ENCODE measurements around the gene MYO1E. TPM values are rescaled to one million over a fixed set of nuclear protein-coding genes. Genes with fewer than 3 reads are reported as not detected.
"Not testable (repeated sequence)": the region's sequence is repeated elsewhere in the genome, so short reads cannot be mapped to it uniquely, and the experiment has no call there.

MYO1E gene
- total RNA-seq, 1 experiment from 2014 or later, result 117 TPM

DNA sequence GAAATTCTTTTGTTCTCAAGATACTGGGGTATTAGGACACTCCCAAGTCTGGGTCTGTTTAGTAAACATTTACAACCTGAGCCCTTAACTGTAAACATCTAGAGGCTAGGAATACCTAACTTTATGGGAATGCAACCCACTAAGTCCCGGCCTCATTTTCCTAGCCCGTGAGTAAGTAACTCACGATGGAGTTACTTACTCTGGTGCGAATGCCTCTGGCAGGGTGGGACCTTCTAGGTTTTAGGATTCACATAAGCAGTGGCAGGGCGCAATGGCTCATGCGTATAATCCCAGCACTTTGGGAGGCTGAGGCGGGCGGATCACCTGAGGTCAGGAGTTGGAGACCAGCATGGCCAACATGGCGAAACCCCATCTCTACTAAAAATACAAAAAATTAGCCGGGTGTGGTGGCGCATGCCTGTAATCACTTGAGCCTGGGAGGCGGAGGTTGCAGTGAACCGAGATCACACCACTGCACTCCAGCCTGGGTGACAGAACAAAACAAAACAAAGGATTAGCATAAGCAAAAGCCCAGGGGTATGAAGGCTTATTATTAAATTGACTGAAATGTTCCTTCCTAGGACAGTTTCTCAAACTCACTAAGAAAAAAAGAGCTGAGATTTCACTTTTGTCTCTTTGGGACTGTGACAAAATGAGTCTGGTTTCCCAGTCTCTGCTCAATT, 14.7 kb upstream of the MYO1E start:
- DNase-seq (ENCODE audit: low read depth), result not testable (repeated sequence)

DNA sequence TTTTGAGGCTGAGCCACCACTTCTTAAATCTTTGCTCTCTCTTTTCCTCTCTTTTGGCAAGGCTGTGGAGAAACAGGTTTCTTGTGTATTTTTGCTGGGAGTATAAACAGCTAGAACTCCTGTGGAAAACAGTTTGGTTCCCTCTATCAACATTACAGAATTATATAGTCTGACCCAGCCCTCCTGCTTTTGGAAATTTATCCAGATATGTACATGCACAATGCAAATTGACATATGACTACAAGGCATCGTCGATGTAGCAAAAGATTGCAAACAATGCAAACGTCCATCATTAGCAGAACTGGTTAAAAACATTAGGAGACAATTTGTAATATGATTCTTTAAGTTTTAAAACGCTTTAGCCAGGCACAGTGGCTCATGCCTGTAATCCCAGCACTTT, 12.5 kb upstream of the MYO1E start:
- no peak for DNase-seq (ENCODE audit: low read depth)

DNA sequence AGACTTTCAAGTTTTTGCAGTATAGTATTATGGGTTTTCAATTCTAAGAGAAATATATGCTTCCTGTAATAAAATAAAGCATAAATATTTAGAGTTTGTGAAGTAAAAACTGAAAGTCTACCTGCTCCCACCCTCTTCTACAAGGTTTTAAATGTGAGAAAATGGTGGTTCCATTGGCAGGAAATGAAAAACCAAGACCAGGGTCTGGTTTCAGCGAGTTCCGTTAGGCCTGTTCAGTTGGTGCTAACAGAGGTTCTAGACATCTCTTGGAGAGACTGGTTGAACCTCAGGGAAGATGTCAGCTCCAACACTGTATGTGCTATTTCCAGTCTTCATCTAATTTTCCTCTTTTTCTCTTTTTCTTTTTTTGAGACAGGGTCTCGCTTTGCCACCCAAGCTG, 11.8 kb upstream of the MYO1E start:
- DNase-seq (ENCODE audit: low read depth), result no peak

DNA sequence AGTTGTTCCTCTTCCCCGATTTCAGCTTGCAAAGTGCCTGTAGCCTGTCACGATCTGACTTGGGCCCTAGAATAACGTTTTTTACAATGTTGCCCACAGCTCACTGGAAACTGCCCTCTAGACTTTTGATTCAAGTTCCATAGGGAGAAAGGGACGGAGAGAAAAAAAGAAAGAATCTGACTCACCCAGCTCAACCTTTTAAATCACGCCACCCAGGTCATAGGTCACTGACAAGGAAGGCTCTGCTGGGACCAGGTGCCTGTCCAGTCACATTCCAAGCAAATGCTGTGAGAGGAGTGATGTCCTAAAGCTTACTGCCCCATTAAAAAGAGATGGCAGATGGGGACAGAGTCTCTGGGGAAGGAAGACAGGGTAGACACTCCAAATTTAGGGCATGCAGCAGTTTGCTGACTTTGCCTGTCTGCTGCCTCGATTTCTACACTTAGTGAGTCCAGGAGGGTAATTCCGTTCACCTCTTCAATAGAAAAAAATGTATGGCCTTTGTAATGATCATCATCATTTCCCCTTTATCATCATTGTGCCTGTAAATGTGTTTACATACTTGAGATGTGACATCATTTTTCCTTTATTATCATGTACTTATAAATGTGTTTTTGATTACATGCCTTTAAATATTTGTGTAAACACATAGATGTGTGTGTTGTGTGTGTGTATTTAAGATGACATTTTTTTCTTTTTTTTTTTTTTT, 8.4 kb upstream of the MYO1E start:
- no peak for DNase-seq (ENCODE audit: low read depth)

DNA sequence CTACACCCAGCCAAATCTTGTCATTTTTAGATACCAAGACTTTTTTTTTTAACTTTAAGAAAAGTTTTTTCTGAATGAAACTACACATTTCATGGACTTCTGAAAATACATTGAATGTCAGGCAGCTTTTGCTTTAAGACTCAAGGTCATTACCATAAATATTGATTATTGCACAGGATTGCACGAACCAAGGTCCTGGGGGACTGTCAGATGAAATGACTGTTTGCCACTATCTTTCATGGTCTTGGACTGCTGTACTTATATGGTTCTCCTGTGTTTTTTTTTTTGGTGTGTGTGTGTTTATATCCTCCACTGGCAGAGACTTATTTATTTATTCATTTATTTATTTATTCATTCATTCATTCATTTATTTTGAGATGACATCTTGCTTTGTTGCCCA, 6.9 kb upstream of the MYO1E start:
- DNase-seq (ENCODE audit: low read depth), result no peak

DNA sequence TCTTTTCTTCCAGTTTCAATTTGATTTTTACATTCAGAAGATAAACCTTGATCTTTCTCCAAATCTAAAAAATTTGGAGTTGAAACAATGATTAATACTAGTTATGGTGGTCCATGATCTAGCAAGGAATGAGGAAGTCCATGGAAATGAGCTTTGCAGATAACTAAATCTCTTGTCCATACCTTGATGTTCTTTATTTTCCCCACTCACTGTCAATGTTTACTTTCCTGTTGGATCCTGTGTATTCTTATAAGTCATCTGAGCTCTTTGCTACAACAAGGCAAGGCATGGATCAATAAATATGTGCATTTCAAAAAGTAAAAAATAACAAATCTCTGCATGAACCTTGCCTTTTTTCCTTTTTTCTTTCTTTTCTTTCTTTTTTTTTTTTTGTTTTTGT, 6.2 kb upstream of the MYO1E start:
- no peak for DNase-seq (ENCODE audit: low read depth)

DNA sequence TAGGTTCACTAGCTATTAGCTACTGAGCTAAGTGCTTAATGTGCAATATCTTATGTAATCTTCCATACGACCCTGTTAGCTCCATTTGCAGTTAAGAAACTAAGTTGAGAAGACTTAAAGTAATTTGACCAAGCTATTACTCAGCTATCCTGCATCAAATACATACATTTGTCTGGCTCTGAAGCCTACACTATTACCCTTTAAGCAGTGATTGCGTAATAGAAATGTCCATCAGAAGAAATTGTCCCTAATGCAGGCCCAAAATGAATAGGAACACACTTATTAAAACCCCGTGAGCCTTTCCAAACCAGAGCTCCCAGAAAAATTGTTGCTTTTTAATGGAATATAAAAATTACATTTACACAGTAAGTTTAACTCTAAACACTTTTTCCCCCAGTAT, 5.3 kb upstream of the MYO1E start:
- no peak for DNase-seq (ENCODE audit: low read depth)

DNA sequence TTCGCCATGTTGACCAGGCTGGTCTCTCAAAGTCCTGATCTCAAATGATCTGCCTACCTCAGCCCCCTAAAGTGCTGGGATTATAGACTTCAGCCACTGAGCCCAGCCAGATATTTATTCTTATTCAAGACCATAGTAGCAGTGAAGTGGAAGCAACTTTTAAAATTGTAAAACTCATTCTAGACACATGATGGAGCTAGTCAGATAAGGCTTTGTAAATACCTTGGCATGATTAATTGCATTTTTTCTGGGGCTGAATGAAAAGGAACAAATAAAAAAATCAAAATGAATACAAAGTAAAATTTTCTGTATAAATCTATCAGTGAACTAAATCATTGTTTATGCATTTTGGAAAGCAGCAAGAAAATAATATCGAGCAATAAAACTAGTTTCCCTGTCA, 4.1 kb upstream of the MYO1E start:
- DNase-seq (ENCODE audit: low read depth), result peak; percentile 25

DNA sequence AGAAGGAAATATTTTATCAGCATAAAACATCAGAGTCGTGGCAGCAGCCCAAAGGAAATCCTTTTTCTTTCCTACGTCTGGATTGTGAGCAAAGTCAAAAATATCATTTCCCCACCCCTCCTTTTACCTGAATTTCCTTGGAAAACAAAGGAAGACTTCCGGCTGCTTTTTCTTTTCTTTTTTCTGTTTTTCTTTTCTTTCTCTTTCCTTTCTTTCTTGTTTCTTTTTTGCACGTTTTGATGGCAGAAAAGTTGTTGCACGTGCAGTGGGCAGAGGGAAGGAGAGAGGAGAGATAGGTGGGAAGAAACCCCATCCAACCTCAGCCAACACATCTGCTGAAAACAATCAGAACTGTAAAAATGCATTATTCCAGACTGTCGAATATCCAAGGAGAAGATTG, 544 bp upstream of the MYO1E start:
- DNase-seq (ENCODE audit: low read depth), result no peak

DNA sequence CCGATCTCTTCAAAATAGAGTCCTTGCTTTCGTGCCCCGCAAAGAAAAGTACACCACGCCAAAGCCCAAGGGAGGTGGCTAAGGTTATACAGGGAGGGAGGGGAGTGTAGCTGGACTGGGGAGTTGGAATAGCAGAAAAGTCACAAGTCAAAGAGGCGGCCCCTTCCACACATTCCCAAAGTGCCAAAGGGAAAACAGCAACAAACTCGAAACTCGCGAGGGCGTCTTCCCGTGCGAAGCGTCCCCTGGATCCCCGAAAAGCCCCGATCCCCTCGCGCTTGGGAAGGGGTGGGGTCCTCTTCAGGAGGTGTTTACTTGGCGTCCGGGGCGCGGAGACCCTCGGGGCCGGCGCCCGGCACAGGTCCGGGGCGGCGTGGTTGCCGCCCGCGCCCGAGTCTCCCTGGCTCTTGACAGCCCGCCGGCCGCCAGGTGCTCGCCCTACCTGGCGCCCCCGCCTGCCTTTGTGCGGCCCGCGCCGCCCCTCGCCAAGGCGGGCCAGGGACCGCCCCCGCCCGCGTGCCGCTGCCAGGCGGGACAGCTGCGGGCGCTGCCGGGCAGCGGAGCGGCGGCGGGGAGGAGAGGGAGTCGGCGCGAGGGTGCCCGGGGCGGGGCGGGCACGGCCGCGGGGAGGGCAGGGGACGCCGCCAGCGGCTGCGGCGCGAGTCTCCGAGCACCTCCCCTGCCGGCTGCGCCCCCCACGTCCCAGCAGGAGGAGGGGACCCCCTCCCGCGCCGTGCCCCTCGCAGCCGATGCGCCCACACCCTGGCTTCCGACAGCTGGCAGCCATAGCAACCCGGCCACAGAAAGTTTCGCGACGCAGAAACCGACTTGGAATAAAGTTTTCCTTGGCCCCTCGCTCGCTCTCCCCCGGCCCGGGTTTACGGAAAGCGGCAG, 966 bp downstream of the MYO1E start:
- DNase-seq (ENCODE audit: low read depth), result peak; percentile 31

DNA sequence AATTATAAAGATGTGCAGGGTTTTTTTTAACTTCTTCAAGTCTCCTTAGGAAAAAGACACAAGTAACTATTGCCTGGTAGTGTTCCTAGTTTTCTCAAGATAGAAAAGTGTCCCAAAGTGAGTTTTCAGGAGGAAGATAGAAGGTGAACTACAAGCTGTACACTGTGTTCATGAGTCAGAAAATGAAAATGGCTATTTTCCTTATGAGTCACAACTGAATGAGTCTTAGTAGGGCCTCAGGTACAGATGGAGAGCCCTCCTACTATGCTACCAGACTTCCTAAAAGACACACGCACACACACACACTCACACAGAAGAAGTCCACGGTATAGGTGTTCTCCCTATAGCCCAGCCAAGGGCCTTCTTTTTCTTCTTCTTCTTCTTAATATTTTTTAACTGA, 3.1 kb downstream of the MYO1E start:
- DNase-seq (ENCODE audit: low read depth), result no peak

DNA sequence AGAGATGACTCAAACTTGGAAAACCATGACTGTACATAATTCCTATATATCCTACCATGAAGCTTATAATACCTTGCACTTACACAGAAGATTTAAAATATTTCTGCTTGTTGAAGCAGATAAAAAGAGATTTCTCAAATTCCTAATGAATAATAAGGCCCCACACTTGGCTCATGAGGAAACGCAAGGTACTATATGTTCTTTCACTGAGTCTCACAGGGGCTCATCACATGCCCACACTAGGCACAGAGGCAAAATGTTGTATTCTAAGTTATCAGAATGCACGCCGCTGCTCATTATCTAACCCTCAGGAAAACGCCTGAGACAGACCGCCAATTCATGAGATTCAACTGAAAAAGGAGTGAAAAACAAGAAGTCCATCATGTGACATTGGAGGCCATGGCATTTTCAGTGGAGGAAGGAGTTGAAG, 5.6 kb downstream of the MYO1E start:
- DNase-seq (ENCODE audit: low read depth), result no peak

DNA sequence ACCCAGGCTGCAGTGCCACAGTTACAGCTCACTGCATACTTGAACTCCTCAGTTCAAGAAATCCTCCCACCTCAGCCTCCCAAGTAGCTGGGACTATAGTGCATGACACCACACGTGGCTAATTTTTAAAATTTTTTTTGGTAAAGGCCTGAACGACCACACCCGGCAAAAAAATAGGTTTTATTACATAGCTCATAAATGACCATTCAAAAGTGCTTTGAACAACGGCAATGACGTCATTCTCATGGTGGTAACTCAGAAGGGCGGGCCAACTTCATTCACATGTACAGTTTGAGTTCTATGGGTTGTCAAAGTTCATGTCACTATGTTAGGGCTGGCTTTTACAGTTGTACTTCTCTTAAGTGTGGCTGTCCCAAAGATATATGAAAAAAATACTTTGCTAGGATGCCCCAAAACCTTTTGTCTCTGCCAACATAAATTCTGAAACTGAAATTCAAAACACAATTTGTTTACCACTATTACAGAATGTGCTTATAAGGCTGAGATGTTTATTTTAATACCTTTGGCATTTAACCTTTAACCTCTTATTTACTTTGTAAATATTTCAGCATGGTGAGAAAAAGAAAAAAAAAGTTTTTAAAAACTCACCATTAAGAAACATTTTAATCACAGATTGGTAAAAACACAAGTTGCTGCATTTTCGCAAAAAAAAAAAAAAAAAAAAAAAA, 6.2 kb downstream of the MYO1E start:
- no peak for DNase-seq (ENCODE audit: low read depth)

DNA sequence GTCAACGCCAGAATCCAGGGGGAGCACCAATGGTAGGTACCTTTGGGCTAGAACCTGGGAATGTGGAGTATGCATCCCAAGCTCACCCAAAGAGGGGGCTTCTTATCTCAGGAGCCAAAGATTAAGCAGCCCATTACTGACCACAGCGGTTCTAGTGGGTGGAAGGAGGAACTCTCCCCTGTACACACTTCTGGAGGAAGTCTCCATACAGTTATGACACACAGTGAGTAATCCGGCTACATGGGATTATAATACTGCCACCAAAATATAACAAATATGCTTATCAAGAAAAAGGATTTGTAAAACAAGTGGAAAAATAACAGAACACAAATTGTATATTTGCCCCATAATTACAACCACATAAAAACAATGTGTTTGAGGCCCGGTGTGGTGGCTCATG, 8.4 kb downstream of the MYO1E start:
- peak; percentile 43 for DNase-seq (ENCODE audit: low read depth)

DNA sequence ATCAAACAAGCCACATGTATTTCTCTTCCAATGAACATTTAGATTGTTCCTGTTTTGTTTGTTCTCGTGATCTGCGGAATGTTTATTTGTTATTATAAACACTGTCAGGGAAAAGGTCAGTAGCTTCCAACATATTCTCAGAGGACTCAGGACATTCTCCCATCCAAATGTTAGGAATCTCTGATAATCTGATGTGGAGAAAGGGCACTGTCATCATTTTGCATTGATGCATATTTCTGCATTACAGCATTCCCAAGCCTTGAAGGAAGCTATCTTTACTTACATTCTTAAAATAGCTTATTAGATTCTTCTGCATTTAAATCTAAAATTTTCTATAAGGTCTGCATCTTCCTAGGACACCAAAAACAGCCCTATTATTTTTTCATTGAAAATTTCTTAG, 10.3 kb downstream of the MYO1E start:
- DNase-seq (ENCODE audit: low read depth), result no peak

DNA sequence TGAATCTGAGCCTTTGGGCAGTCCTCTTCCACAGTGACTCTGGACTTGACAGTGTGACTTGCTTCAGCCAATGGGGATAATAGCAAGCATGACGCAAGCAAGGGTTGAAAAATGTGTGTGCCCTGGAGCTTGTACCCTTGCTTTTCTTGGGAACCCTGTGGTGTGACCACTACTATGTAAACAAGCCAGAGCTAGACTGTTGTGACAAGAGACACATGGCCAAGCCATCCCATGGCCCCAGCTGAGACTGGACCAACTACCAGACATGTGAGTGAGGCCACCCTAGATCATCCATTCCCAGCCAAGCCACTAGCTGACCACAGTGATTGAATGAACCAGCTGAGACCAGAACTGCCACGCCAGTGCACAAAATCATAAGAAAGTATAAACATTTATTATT, 11.8 kb downstream of the MYO1E start:
- peak; percentile 44 for DNase-seq (ENCODE audit: low read depth)

DNA sequence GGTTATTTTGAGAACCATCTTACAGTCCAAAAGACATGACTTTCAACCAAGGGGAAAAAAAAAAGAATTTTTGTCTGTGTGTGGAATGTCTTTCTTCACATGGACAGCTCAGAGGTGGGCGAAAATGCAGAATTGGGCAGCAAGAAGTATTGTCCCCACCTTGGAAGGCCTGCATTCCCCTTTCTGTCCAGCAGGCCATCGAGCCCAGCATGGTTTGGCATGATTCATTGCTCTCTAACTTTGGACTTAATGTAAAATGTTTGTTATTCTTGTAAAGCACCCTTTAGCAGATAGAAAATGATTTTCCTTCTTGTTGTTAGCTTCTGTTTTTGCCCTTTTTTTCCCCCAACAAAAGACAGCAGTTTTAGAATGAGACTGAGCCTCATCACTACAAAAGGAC, 12.4 kb downstream of the MYO1E start:
- no peak for DNase-seq (ENCODE audit: low read depth)

DNA sequence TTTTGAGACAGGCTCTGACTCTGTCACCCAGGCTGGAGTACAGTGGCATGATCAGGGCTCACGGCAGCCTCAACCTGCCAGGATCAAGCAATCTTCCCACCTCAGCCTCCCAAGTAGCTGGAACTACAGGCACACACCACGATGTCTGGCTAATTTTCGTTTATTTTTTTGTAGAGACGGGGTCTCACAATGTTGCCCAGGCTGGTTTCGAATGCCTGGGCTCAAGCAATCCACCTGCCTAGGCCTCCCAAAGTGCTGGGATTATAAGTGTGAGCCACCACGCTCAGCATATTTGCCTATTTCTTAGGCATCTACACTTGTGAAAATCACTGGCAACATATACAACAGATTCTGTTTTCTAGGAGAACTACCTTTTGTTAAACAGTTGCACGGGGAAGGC, 16.9 kb downstream of the MYO1E start:
- DNase-seq (ENCODE audit: low read depth), result no peak

DNA sequence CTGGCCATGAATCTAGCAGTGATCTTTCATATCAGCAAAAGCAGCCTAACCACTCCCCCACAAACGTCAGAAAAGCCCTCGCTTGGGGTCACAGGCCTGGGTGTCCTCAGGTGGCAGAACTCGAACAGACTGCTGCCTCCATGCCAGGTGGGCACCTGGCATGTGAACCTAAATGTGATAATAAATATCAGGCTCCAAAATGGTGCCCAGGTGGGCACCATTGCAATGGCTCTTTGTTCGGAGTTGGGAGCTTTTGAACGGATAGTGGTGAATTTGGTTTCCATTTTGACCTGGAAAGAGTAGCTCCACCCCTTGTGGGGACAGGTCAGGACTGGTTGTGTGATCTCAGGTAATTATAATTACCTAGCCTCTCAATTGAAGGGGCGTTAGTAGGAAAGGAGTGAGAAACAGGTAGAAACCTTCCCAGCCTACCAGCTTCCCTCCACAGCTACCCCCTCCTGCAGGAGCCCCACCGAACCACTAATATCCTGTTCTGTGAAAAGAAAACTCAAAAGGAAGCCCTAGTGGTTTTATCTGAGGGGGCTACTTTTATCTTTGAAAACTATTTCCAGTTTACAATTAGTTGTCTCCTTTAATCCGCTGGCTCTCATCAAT, 18.1 kb downstream of the MYO1E start:
- DNase-seq (ENCODE audit: low read depth), result no peak

DNA sequence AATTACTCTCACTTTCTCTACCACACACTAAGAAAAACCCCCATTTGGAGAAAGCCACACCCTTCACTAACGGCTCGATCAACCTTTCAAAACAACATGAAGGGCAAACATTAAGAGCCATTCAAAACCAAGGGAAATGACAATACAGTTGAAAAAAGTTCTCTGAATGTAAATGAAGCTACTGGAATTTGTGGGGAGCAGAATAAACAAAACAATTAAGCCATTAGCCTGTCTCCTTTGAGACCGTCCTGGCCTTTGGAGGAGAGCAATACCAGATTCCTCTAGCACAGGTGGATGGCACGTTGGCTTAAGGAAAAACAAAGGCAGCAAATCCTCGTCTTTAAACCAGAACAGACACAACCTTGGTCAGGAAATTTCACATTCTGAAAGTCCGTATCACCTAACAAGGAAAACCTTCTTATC, 18.7 kb downstream of the MYO1E start:
- no peak for DNase-seq (ENCODE audit: low read depth)

DNA sequence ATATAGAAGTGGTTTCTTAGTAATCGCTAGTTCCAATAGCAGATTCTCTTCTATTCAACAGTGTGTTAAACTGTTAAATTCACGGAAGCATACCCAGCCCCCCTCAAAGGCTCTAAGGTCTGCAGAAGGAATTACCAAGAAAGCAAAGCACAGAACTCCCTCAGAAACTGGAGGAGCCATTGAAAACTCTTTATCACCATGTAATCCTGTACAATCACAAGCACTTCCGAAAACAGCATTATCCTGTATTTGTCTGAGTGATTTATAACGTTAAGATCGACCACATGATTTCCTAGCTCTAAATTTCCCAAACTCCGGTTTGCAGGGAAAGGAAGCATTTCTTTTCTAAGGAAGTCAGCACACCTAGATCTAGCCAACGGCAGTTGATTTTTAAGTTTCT, 20.0 kb downstream of the MYO1E start:
- no peak for DNase-seq (ENCODE audit: low read depth)
